HTERT RPE-1 (cell line): Measurements from ENCODE around the gene UBL7.

Source experiments
- in situ Hi-C: fragments of 300-500 bp; cut with MboI; formaldehyde crosslinking; loops from 4 replicates; pipeline ENCODE4 v1.14.3; 2020; ENCODE audit warnings: low sequenced_read_pairs

The UBL7 gene

DNA sequence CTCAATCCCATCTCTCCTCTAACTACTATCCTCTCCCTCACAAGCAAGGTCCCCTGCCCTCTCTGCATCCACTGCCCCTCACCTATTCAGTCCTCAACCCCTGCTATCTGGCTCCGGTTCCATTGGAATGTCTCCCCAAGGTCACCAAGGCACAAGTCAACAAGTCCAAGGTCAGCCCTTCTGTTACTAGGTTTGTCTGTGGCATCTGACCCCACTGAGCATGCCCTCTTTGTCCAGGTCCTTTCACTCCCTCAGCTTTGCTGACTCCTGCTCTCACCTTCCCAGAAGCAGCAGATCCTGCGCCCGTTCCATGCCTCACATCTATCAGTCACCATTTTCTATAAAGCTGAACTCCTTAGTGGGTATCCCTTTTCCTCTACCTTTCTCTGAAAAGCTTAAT is 18.9 kb downstream of the UBL7 start:
- in situ Hi-C loops, result no loop called here

DNA sequence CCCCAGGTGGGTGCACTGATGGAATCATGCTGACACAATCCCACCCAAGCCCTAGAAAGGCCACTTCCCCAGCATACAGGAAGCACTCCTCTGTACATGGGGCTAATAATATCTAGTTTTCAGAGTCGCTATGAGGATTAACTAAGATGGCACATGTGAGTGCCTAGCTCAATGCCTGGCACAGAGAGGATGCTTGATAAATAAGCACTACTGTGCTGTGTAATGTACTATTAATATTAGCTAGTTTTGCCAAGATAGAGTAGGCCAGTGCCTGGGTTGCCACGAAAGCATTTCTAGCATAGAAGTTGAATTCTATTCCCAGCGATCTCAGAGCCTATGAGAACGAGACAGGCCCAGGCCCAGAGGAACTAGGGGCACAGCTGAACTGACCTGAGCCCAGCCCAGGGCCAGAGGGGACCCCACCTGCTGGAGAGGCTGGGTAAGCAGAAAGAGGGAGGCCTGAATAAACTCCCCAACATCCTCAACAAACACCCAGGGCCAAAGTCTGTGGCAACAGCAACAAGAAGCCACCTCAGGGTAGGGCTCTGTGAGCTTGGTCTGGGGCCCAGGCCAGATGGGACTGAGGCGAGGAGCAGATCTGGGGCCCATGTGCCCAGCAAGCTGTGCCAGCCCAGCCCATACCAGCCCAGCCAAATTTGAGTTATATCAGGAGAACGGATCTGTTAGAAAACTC is 19.6 kb downstream of the UBL7 start:
- in situ Hi-C loops, result no loop called here

DNA sequence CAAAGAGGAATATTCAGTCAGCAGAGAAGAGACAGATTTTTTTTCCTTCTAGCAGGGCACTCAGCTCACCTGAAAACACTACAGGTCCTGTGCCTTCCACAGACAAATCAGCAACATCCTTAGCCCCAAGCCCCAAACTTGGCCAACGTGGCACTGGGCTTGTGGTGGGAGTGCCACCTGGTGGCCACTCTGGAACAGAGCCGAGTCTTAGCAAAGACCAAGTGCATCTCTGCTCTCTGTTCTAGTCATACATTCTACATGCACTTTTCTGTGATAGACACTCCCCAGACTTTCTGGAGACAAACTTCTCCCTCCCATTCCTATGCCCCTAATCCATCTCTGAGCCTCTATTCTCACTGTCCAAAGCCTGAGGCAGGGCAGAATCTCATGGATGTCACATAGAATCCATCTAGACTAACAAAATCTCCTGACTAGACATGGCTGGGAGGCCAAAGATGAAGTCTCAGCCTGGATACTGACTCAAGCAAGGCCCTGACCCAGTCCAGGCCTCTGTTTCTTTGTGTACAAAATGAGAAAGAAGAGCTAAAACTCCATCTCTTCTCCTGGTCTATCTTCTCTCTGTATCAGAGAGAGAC is 22.1 kb downstream of the UBL7 start:
- in situ Hi-C loops, result no loop called here

DNA sequence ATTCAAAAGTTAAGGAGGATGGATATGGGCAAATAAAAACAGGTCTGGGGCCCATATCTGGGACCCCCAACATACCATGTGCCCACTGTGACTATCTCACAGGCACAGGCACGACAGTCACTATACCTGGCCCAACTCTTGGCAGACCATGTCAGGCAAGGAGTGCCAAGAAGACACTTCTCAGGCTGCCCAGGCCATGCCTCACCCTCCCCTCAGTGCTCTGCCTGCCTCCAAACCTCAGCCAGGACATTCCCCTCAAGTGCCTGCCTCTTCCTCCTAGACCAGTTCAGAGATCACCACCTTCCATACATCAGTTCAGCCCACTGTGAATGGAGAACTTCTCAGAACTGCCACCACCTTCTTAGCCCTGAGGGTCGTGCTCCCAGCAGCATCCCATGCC is 22.8 kb downstream of the UBL7 start:
- in situ Hi-C loops, result no loop called here

DNA sequence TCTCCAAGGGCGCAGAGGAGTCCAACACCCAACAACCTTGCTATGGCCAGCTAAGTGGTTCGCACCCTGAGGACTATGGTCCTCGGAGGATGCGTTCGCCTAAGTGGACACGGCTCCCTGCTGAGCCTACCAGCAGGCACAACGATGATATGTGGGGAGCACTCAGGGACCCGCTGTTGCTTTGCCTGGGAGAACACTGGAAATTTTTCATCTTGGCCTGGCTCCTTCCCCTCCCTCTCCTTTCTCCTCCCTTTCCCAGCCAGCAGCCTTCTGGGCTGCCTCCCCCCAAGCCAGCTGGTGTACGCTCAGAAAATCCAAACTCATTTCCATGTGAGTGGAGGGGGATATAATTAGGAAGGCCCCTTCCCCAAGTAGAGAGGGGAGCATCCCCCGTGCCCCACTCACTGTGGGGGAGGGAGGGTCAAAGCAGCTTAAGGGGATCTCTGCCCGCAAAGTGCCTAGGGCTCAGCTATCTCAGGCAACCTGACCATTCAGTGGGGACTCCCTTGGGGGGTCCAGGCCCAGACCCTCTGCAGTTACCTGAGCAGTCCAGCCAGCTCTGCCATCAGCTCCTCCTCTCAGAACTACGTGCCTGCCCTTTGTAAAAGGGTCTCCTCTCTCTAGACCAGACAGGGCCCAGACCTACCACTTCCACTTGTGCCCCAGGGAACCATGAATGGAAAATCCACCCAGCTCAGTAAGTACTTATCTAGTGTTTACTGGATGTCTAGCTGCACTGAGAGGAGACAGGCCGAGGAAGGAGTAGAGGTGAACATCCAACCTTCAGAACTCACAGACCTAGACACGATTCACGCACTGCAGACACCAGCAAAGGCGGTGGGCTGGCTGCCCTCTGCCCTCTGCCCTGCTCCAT is 26.5 kb downstream of the UBL7 start:
- in situ Hi-C loops, result no loop called here

DNA sequence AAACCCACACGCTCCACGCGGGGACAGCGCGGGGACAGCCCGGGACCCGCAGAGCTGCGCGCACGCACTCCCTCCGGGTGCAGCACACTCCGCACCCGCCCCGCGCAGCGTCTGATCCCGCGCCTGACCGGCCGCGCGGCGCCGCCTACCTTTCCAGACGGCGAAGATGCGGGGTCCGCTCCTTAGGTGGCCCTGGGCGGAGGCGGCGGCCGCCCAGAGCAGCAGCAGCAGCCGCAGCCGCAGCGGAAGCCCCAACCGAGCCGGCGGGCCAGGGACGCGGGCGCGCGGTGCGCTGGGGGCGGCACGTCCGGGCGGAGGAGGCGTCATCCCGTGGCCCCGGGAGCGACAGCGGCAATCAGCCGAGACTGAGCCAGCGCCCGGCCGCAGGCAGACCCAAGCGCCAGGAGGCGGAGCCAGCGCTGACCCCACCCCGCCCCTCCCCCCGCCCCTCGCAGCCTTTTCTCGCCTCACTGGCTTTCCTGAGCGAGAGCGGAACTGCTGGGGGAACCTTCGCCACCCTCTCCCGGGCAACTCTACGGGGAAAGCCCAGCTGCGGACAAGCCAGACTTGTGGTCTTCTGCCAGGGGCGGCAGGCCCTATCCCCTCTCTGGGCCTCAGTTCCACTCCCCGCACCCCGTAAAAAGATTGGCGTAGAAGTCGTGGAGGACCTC is 27.2 kb downstream of the UBL7 start, which contains the start of gene SEMA7A:
TSS of gene SEMA7A (minus strand) at position 367 of the 671 bp plus-strand sequence. CDS start at position 327, 40 bp downstream.
- in situ Hi-C loops, result no loop called here

DNA sequence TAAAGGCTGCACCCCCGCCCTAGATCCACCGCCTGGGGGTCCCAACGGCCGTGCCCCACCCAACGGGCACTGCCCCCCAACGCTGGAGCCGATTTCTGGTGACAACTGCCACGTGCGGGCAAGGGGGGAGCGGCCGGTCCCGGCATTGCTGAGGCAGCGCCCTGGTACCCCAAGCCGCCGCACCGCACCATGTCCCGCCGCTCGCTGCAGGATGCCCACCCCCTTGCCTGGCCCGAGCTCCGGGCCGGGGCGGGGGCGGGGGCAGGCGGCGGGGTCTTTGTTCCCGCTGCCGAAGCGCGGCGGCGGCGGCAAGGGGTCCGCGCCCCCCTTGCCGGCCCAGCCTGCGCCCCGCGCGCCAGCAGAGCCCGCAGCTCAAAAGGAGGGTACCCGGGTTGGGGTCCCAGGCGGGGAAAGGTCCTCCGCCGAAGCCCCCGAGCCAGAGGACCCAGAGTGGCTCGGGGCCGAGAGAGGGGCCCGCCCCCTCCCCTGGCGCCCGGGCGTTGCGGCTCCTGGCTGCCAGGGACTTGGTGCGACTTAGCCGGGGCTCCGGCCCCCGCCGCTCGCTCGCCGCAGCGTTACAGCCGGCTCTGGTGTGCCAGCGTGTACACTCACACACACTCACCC is 27.9 kb downstream of the UBL7 start:
- in situ Hi-C loops, result no loop called here

DNA sequence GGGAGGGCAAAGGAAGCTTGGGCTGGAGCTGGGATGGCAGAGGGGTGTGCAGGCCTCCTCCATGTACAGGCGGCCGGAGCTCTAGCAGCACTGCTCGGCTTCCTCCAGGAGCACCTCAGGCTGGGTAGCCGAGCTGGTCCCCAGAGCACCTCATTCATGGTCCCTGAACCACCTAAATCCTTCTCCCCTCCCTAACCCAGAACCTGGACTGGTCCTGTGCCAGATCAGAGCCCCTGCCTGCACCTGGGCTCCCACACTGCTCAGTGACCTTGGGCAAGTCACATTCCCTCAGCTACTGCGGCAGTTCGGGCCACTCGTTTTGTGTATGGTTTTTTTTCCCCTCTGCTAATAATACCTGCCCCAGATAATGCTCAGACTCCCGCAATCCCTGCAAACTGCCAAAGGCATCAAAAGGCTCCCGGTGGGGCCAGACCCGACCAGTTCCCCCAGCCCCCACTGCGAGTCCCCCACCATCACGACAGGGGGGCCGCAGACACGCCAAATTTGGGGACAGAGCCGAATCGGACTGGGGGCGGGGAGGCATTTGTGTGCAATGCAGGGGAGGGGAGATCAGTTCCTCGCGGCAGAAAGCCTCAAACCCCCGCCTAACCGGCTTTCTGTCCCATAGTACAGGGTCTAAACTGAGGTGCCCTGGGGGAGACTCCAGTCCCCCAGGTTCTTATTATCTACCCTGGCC is 28.5 kb downstream of the UBL7 start:
- in situ Hi-C loops, result no loop called here

DNA sequence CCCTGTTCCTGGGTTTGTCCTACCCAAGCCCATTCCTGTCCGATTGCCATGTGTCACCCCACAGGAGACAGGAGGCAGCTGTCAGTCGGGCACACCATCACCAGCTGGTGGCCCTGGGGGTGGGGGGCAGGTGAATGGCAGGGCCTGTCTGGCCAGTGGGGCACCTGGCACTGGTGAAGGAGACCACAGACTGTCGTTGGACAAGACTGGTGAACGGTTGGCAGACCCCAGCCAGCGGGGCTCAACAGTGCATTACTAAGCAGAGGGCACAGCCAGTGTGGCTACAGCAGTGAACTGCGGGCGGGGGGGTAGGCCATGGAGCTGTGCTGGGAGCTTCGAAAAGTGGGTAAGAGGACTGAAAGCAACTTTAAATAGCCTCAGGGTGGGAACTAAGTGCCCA is 29.3 kb downstream of the UBL7 start:
- in situ Hi-C loops, result no loop called here

DNA sequence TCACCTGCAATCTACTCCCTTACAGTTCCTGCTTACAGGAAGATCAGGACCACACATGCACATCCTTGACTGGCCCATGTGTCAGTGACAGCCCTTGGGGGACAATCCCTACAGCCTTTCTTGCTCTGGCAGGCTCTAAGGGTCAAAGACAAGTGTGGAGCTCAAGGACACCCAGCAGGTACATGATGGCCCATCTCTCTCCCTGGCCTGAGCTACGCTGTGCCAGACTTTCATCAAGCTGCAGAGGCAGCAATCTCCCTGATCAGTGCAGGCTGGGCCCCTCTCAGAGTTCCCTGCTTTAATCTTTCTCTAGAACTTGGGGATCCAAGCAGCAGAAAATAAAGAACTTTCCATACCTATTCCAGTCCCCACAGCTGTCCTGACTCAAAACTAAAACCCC is 29.8 kb downstream of the UBL7 start:
- in situ Hi-C loops, result no loop called here

DNA sequence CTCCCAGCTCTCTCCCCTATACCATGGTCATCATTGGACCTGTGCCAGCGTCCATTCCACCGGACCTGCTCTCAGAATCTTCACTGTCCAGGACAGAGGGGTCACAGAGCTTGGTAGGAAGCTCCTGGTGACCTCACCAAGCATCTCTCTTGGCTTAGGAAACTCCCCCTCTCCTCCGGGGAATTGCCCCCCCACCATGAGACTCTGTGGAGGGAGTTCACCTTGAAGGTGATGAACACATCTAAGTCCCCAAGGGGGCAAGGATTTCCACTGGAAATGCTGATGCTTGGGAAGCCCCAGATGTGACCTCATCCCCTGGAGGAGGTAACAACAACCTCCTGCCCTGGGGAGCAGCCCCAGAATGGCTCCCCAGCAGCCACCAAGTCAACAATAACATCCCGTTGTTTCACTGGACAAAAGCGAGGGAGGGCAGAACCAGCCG is 30.4 kb downstream of the UBL7 start:
- in situ Hi-C loops, result no loop called here

DNA sequence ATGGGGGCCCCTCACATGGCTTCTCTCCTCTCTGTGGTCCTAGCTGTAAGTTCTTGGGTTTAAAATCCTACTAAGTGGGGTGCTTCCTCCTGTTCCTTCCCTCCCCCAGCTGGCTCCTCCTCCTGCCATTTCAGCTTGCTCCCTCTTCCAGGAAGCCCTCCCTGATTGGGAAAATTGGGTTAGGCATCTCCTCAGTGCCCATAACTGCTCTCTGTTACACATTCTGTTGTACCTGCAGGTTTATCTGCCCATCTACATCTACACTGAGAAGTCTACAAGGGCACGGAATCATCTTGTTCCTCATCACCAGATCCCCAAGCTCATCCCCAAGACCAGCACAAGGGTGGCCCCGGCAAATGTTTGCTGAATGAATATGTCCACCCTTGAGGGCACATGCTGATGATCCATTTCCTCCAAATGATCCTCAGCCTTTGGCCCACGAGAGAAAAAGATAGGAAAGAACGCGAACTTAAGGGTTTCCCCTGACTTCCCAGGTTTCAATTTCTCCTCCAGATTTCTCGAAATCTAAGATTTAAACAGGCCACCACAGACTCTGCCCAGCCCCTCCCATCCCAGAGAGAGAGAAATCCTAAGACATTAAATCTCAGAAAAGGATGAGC is 31.1 kb downstream of the UBL7 start:
- in situ Hi-C loops, result no loop called here

DNA sequence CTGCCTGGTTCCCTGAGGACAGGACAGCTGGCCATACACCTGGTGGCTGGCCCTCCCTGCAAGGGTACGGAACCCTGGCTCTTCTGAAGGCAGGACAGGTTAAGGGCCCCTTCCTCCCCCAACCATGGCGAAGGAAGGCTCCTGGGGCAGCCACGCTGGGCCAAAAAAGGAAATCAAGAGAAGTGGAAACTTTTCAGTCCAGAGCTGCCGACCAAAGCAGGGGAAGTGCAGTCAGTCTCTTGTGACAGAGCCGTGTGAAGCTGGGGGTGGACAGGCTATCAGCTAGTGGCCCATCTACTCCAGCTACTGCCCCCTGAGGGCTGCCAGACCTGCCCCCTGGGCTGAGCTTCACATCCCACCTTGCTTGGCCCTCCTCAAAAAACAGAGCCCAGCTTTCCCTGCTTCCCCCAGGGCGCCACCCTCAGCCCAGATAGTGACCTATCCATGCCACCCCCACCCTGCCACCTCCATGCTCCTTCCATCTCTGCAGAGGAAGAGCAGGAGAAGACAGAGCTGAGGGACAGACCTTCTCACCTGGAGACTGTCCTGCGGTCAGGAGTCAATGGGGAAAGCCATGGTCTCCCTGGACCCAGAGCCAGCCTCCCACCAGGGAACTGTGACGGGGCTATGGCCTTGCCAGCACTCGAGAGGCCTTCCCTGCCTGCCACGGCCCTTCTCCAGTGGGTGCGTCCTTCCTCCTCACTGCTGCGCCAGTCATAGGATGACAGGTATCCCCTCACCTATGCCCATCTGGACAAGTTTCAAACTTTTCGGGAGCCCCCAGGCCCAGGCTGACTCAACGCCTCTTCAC is 31.8 kb downstream of the UBL7 start:
- in situ Hi-C loops, result no loop called here

DNA sequence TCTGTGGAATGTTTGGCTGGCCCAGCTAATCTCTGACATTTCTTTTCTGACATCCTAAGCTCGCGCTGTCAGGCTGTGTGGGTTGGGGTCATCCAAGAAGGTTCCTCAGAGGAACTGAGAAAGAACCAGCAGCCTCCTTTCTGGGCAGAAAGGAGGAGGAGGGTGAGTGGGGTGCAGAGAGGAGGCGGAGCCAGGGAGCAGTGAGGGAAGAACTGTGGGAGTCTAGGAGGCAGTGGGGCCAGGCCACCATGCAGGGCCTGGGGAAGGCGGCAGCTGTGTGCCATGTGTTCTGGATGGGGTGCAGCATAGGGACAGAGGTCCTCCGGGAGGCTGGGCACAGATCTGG is 32.5 kb downstream of the UBL7 start:
- in situ Hi-C loops, result no loop called here

DNA sequence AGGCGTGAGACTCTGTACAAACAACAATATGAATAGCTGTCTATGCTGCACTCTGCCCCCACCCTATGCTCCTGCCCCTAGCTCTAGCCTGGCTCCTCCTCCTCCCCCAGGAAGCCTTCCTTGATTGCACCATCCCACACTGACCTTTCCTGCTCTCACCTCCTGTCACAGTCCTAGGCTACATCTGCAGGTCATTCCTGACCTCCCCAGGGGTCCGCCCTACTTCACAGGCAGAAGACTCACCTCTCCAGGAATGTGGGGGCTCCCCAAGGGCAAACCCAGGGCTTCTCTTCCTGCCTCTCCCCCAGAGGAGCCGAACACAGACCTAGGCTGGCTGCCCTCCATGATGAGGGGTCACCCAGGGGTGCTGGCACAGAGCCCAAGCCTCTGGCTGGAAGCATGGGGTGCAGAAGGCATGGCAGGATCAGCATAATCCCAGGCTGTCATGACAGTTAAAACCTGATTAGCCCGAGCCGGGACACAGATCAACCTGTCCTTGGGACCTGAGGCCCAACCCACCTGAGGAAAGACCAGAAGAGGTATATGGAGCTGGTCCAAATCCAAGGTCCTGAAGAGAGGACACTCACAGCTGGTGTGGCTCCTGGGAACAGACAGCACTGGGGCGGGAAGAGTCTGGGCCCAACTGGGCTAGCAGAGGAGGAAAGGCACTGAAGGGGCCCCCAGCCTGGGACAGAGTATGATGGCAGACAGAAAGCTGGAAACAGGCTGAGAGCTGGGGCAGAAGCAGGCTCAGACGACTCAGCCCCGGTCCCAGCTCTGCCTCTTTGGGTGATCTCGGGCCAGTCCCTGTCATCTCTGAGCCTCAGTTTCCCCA is 33.1 kb downstream of the UBL7 start:
- in situ Hi-C loops, result no loop called here

DNA sequence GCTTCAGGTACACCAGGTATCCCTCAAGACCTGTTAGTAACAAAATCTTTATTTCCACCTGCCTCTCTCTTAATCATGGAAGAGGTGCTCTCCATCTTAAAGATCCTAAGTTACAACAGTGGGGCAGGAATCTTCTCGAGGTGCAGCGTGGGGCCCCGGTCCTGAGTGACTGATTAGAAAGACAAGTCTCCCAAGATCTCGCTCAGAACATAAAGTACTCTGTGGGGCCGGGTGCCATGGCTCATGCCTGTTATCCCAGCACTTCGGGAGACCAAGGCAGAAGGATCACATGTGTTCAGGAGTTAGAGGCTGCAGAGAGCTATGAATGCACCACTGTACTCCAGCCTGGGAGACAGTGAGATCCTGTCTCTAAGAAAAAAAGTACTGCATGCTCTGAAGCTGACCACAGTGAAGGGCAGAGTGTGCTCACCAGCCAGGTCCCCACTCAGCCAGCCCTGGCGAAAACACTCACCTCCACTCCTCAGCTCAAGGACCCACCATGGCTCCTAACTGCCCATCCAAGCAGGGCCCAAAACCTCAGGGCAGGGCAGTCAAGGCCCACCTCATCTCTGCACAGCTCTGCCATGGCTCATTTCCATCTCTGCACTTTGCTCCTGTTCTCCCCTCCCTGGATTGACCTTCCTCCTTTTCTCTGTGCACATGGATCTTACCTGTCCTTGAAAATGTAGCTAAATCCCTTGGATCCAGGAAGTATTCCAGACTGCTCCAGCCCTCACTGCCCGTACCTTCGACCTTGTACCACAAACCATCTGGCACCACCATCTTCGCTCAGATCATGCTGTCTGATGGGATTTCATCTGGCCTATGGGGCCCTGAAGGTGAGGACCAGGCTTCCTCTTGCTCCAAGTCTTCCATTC is 34.3 kb downstream of the UBL7 start:
- in situ Hi-C loops, result no loop called here

DNA sequence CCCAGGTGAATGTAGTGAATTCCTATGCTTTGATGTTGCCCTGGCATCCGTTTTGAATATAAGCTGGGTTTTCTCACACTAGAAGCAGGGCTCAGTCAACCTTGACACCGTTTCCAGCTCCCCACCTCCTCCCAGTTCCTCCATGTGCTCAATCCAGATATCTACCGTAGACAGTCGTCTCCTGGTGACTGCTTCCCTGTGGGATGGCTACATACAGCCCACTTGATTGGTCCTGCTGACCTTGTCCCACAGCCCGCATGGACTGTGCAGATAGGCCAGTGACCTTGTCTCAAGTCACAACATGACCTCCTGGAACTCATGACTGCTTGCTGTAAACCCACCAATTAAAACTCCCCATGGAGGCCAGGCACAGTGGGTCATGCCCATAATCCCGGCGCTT is 35.3 kb downstream of the UBL7 start:
- in situ Hi-C loops, result no loop called here
